Ammon's horn (tissue), 1 donor: ENCODE results near the gene RASA1.

Experiments
- DNase-seq: peaks from one replicate; pipeline ENCODE4 v3.0.0-alpha.2; 2016; ENCODE audit warnings: low spot score

Gene RASA1

GRCh38 chr5:87403899-87404298 lies 136.2 kb downstream of the RASA1 start:
- no peak for DNase-seq

GRCh38 chr5:87404359-87404758 lies 136.7 kb downstream of the RASA1 start:
- DNase-seq: no peak

GRCh38 chr5:87405472-87406155 lies 137.9 kb downstream of the RASA1 start:
- DNase-seq: no peak

- no peak for DNase-seq
Observed at GRCh38 chr5:87408204-87408603, 140.5 kb downstream of the RASA1 start.

- DNase-seq: no peak
Observed at GRCh38 chr5:87410931-87411330, 143.2 kb downstream of the RASA1 start.

GRCh38 chr5:87411586-87411972 lies 143.9 kb downstream of the RASA1 start:
- no peak for DNase-seq

- DNase-seq: peak; percentile 73
Observed at GRCh38 chr5:87411973-87412629, 144.4 kb downstream of the RASA1 start.

- DNase-seq: peak; percentile 99
Observed at GRCh38 chr5:87412630-87413342, 145.1 kb downstream of the RASA1 start, which contains the start of gene CCNH. CCNH (minus strand) TSS chr5:87412930; CDS start chr5:87412794, 136 bp downstream.

- DNase-seq: no peak
Observed at GRCh38 chr5:87413343-87413645, 145.6 kb downstream of the RASA1 start.

- no peak for DNase-seq
Observed at GRCh38 chr5:87418506-87418905, 150.8 kb downstream of the RASA1 start.

- DNase-seq: no peak
Observed at GRCh38 chr5:87421307-87421706, 153.6 kb downstream of the RASA1 start.

- no peak for DNase-seq
Observed at GRCh38 chr5:87423755-87424154, 156.1 kb downstream of the RASA1 start.

- no peak for DNase-seq
Observed at GRCh38 chr5:87430863-87431457, 163.3 kb downstream of the RASA1 start.

GRCh38 chr5:87432460-87432859 lies 164.8 kb downstream of the RASA1 start:
- DNase-seq: no peak

- DNase-seq: no peak
Observed at GRCh38 chr5:87433945-87434344, 166.3 kb downstream of the RASA1 start.

GRCh38 chr5:87434461-87434860 lies 166.8 kb downstream of the RASA1 start:
- DNase-seq: no peak

- DNase-seq: no peak
Observed at GRCh38 chr5:87435144-87435694, 167.5 kb downstream of the RASA1 start.

GRCh38 chr5:87437724-87438123 lies 170.0 kb downstream of the RASA1 start:
- no peak for DNase-seq

GRCh38 chr5:87438231-87438630 lies 170.5 kb downstream of the RASA1 start:
- DNase-seq: no peak
